ENCODE measurements around the gene MBIP. TPM values are rescaled to one million over a fixed set of nuclear protein-coding genes. Genes with fewer than 3 reads are reported as not detected.

The MBIP gene
- total and polyA plus RNA-seq, 7 donors, result 3.7 to 6.5 (median 6.2) TPM

DNA sequence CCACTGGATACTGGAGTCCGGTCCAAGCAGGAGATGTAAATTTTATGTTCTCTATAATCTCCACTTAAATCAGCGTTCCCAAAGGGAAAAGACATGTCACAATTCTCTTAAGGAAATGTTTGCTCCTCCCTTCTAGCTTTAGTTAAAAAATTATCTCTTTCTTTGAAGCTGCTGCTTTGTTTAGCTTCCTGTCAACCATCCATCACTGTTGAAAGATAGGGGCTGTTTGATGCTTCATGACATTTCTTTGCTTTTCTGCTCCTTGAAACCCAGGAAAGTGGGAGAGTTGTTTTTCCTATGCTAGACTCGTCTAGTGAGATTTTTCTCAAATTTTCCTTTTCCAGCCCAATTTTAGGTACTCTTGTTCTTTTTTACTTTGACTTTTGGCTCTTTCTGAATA is 31.9 kb downstream of the MBIP start:
- intact Hi-C loops (cut with DNase I), result no loop called here
- H3K4me3 ChIP-seq, result no peak overlapping the region
- H3K9me3 ChIP-seq, result no peaks in the 10 kb centered on the region
- DNase-seq (no peak), ATAC-seq (no peak)
- H3K27me3 ChIP-seq (ENCODE audit: insufficient read depth in 3 of 3, low read length in 2 of 3), result peaks cover 0 to 4% (median 2%) of the 10 kb centered on the region in 3 donors
- no peak overlapping the region for H3K27ac ChIP-seq
- H3K36me3 ChIP-seq (ENCODE audit: insufficient read depth in 1 of 2, low read depth in 1 of 2), result no peaks in the 10 kb centered on the region
- TF ChIP-seq CTCF (IDR thresholded peaks at IDR 0.05), result no peak
- WGBS, 3 donors, result 30 to 45% (median 39%) methylated on average over 3 of the region's 3 CpGs
- no peaks in the 10 kb centered on the region for H3K4me1 ChIP-seq

GRCh38 chr14:36284971-36285595 is 35.4 kb downstream of the MBIP start:
- H3K9me3 ChIP-seq, result no peaks in the 10 kb centered on the region
- H3K27me3 ChIP-seq (ENCODE audit: insufficient read depth in 3 of 3, low read length in 2 of 3), result peaks cover 0 to 8% (median 7%) of the 10 kb centered on the region in 3 donors
- DNase-seq, result no peak
- intact Hi-C loops (cut with DNase I), result no loop called here
- no peaks in the 10 kb centered on the region for H3K4me1 ChIP-seq
- 82 to 91% (median 87%) methylated on average over 4 of the region's 4 CpGs for WGBS, 3 donors
- H3K36me3 ChIP-seq (ENCODE audit: insufficient read depth in 1 of 2, low read depth in 1 of 2), result no peaks in the 10 kb centered on the region
- H3K27ac ChIP-seq, result no peak overlapping the region
- no peak overlapping the region for H3K4me3 ChIP-seq
- ATAC-seq, result no peak
- TF ChIP-seq CTCF (IDR thresholded peaks at IDR 0.05), result no peak

GRCh38 chr14:36281309-36281708 is 39.1 kb downstream of the MBIP start:
- no peaks in the 10 kb centered on the region for H3K36me3 ChIP-seq (ENCODE audit: insufficient read depth in 1 of 2, low read depth in 1 of 2)
- no peaks in the 10 kb centered on the region for H3K4me1 ChIP-seq
- H3K27me3 ChIP-seq (ENCODE audit: insufficient read depth in 3 of 3, low read length in 2 of 3), result peaks cover 0 to 35% (median 11%) of the 10 kb centered on the region in 3 donors
- intact Hi-C loops (cut with DNase I), result no loop called here
- H3K4me3 ChIP-seq, result no peak overlapping the region
- no peak for TF ChIP-seq CTCF (IDR thresholded peaks at IDR 0.05)
- no peaks in the 10 kb centered on the region for H3K9me3 ChIP-seq
- no peak for ATAC-seq
- 60 to 77% (median 69%) methylated on average over 2 of the region's 2 CpGs for WGBS, 3 donors
- H3K27ac ChIP-seq, result no peak overlapping the region
- no peak for DNase-seq

DNA sequence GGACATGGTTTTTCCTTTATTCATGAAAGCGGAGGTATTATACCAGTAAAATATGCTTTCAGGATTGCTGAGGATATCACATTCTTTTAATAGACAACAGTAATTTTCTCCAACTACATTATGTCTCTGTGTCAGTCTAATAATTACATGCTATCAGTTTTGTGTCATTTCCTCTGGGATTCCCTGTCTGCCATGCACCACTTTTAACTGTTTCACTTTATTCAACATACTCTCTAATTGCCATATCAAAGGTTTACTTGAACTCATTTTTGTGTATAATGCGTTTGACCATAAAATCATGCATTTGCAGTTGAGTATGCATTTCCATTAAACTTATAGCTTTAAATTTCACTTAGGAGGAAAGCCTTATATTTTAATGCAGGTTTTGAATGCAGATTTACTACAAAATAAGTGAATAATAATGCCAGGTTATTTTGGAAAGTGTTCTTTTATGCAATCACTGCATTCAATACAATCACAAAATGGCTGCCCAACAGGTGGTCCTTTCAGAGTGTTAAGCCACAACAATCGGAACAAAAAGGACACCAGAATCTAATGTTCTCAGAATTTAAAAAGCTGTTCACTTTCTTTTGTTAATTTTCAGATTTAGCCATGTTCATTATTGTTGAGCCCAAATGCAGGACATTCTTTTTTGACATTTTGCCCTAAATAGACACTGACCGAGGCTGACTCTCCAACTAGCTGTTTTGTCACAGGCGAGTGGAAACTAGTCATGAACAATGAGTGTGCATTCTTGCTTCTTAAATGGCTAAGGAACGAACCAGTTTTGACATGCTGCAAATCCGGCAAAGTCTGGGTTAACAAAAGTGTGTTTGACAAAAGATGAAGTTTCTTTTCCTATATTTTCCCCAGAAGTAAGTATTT is 40.9 kb downstream of the MBIP start:
- ATAC-seq (no peak), DNase-seq (no peak)
- Histone ChIP-seq H3K4me1 (no peaks in the 10 kb centered on the region), H3K9me3 (no peaks in the 10 kb centered on the region), H3K4me3 (no peak overlapping the region), H3K27me3 (ENCODE audit: insufficient read depth in 3 of 3, low read length in 2 of 3) (peaks cover 1 to 37% (median 9%) of the 10 kb centered on the region in 3 donors), H3K36me3 (ENCODE audit: insufficient read depth in 1 of 2, low read depth in 1 of 2) (no peaks in the 10 kb centered on the region), H3K27ac (no peak overlapping the region)
- intact Hi-C loops (cut with DNase I), result no loop called here
- no peak for TF ChIP-seq CTCF (IDR thresholded peaks at IDR 0.05)
- 55 to 65% (median 56%) methylated on average over 7 of the region's 7 CpGs for WGBS, 3 donors

Measured in psoas muscle (tissue), 8 donors.